Smooth muscle cell (in vitro differentiated cells): Measurements from ENCODE around the gene LDHAL6B. TPM values are rescaled to one million over a fixed set of nuclear protein-coding genes. Genes with fewer than 3 reads are reported as not detected.

Experiments
- DNase-seq: peaks from one replicate; lab custom pipeline; 2025; ENCODE audit not compliant: unreplicated experiment; lab: John Stamatoyannopoulos, UW
- H2AFZ ChIP-seq: fragments of 200-600 bp; sonication (generic); 2 replicates; pipeline ENCODE4 v1.6.0; 2016; ENCODE audit warnings: antibody characterized with exemption, low read depth, mild to moderate bottlenecking
- H3F3A ChIP-seq: fragments of 200-600 bp; sonication (generic); 2 replicates; pipeline ENCODE4 v1.6.0; 2017; ENCODE audit warnings: antibody characterized with exemption, low read depth
- H3K27ac ChIP-seq: fragments of 200-600 bp; sonication (generic); 2 replicates; pipeline ENCODE4 v1.5.1; 2016; ENCODE audit warnings: low read depth, mild to moderate bottlenecking
- H3K27me3 ChIP-seq: fragments of 200-600 bp; sonication (generic); 2 replicates; pipeline ENCODE4 v1.6.1; 2016; ENCODE audit warnings: low read depth, mild to moderate bottlenecking
- H3K36me3 ChIP-seq: fragments of 200-600 bp; sonication (generic); 2 replicates; pipeline ENCODE4 v1.5.1; 2016; ENCODE audit warnings: low read depth
- H3K4me1 ChIP-seq: fragments of 200-600 bp; sonication (generic); 2 replicates; pipeline ENCODE4 v1.5.1; 2016; ENCODE audit warnings: low read depth
- H3K4me2 ChIP-seq: fragments of 200-600 bp; sonication (generic); 2 replicates; pipeline ENCODE4 v1.6.0; 2016; ENCODE audit warnings: mild to moderate bottlenecking
- H3K4me3 ChIP-seq: fragments of 200-600 bp; sonication (generic); 2 replicates; pipeline ENCODE4 v1.5.1; 2016; ENCODE audit warnings: mild to moderate bottlenecking
- H3K79me2 ChIP-seq: fragments of 200-600 bp; sonication (generic); 2 replicates; pipeline ENCODE4 v1.6.0; 2016; ENCODE audit warnings: low read depth, mild to moderate bottlenecking
- H3K9ac ChIP-seq: fragments of 200-600 bp; sonication (generic); 2 replicates; pipeline ENCODE4 v1.6.0; 2016; ENCODE audit warnings: low read depth
- H3K9me3 ChIP-seq: fragments of 200-600 bp; sonication (generic); replicated peaks from 2 replicates; pipeline ENCODE4 v1.5.1; 2016; ENCODE audit warnings: low read depth
- H4K20me1 ChIP-seq: fragments of 200-600 bp; sonication (generic); 2 replicates; pipeline ENCODE4 v1.6.0; 2016; ENCODE audit warnings: low read depth
- WGBS: methylation state at CpG from one replicate; pipeline ENCODE4 v1.1.7; 2016; ENCODE audit warnings: low lambda C conversion rate; 5-methylcytosine and 5-hydroxymethylcytosine counted together
- polyA plus RNA-seq: library from polyadenylated mRNA; unstranded; fragments of >200 nt; fragmentation: Nextera tagmentation; extraction: Ambion mirVana; gene quantifications from 2 replicates; pipeline ENCODE4 v1.2.1, GENCODE V29; 2016
- total RNA-seq: library from RNA; depleted of rRNA; stranded (reverse); fragments of >200 nt; gene quantifications from 2 replicates; pipeline ENCODE4 v1.2.3, GENCODE V29; 2014
- TF ChIP-seq, protein P1 (sequence below): fragments of 200-600 bp; sonication (generic); IDR thresholded peaks from 2 replicates; pipeline ENCODE4 v1.5.1; 2017; ENCODE audit warnings: borderline replicate concordance, mild to moderate bottlenecking, antibody characterized with exemption; ENCODE audit not compliant: insufficient read depth, poor library complexity, severe bottlenecking

Gene LDHAL6B
- total and polyA plus RNA-seq, 2 experiments from 2014 or later, result not detected

DNA sequence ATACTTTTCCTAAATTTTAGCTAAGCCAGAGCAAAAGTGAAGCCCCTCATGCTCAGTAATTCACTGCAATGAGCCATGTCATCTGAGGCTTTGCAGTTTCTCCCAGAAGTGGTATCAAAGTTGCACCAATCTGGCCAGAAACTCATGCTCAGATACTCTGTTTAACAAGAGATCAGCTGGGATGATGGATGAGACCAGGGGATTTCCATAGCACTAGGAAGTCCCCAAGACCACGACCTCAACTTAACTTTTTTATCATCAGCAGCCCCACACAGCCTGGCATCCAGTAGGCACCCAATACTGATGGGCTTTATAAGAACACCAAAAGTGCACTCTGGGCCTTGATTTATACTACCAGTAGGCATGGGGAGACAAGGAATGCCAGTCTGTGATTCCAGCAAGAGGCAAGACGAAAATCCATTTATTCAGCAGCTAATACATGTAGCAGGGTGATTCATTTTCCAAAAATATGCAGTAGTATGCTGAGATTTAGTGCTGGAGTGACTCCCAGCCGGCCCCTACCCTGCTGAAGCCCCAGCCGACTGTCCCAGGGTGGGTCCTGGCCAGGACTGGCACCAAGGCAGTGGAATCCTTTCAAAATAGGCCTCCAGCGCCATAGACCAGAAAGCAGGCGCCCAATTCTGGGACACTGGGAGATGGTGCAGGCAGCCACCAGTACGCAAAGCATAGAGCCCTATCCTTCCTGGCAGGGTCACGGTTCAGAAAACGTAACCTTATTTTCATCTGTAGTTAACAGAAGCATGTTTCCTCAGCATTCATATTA, 612 bp upstream of the LDHAL6B start:
- 91% methylated on average over 9 of the region's 9 CpGs for WGBS
- Histone ChIP-seq H3K36me3 (peaks cover 9% of the 10 kb centered on the region), H3K4me2 (no peak overlapping the region), H3K79me2 (no peaks in the 10 kb centered on the region), H3K9me3 (no peaks in the 10 kb centered on the region), H4K20me1 (no peaks in the 10 kb centered on the region), H3K4me3 (no peak overlapping the region), H2AFZ (no peak overlapping the region), H3F3A (peaks cover 5% of the 10 kb centered on the region), H3K9ac (no peak overlapping the region), H3K4me1 (no peaks in the 10 kb centered on the region), H3K27ac (no peak overlapping the region), H3K27me3 (no peaks in the 10 kb centered on the region)
- TF ChIP-seq, protein P1, sequence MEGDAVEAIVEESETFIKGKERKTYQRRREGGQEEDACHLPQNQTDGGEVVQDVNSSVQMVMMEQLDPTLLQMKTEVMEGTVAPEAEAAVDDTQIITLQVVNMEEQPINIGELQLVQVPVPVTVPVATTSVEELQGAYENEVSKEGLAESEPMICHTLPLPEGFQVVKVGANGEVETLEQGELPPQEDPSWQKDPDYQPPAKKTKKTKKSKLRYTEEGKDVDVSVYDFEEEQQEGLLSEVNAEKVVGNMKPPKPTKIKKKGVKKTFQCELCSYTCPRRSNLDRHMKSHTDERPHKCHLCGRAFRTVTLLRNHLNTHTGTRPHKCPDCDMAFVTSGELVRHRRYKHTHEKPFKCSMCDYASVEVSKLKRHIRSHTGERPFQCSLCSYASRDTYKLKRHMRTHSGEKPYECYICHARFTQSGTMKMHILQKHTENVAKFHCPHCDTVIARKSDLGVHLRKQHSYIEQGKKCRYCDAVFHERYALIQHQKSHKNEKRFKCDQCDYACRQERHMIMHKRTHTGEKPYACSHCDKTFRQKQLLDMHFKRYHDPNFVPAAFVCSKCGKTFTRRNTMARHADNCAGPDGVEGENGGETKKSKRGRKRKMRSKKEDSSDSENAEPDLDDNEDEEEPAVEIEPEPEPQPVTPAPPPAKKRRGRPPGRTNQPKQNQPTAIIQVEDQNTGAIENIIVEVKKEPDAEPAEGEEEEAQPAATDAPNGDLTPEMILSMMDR, result no peak
- DNase-seq, result no peak

DNA sequence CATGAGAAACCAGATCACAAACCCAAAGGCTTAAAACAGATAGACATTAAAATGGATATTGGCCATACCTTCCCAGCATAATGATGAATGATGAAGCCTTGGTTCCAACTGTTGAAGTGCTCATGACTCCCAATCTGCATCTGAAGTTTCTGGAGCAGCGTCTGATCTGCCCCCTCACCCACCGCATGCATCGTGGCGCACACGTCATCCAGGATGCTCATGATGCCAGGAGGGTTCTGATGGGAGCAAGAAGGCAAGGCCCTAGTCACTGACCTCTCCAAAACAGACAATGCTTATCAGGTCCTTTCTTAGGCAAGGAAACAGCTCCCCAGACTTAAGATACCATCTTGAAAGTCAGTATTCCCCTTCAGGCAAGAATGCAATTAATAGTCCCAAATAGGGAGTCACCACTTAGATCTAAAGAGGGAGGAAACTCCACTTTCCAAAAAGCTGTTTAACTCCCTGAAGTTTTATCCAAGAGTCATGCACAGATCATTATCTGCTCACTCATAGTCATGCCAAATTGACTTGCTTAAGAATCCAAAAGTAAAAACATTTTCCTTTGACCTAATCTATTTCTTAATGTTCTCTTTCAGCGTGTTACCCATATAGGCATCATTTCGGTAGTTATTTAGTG, 2.1 kb downstream of the LDHAL6B start:
- 80% methylated on average over 7 of the region's 7 CpGs for WGBS
- Histone ChIP-seq H2AFZ (no peak overlapping the region), H3K79me2 (no peaks in the 10 kb centered on the region), H3K4me3 (no peak overlapping the region), H3K4me2 (no peak overlapping the region), H3F3A (peaks cover 5% of the 10 kb centered on the region), H3K27ac (no peak overlapping the region), H4K20me1 (no peaks in the 10 kb centered on the region), H3K9ac (no peak overlapping the region), H3K36me3 (peaks cover 9% of the 10 kb centered on the region), H3K27me3 (no peaks in the 10 kb centered on the region), H3K4me1 (no peaks in the 10 kb centered on the region), H3K9me3 (no peaks in the 10 kb centered on the region)
- TF ChIP-seq, protein P1, result no peak
- DNase-seq, result no peak

DNA sequence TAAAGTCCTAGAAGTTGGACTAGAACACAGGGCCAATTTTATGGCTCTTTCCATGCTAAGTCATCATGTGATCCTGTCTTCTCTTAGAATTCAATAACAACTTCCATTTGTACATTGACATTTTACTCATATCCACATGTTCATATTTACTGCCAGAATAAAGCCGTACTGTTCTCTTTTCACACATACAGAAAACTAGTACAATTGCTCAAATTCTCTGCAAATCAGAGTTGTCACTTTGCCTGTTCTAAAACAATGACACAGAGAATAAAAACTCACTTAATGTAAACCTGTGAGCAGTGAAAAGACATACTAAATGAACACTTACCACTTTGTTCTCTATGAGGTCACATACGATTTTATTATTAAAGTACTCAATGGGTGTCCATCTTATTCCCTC, 3.5 kb downstream of the LDHAL6B start:
- WGBS, result 97% methylated on average over 2 of the region's 2 CpGs
- H3K79me2 ChIP-seq, result no peaks in the 10 kb centered on the region
- no peaks in the 10 kb centered on the region for H3K9me3 ChIP-seq
- no peak for DNase-seq
- peaks cover 5% of the 10 kb centered on the region for H3F3A ChIP-seq
- H3K4me1 ChIP-seq, result no peaks in the 10 kb centered on the region
- H3K36me3 ChIP-seq, result peaks cover 9% of the 10 kb centered on the region
- no peak overlapping the region for H3K27ac ChIP-seq
- TF ChIP-seq, protein P1, result no peak
- no peak overlapping the region for H3K9ac ChIP-seq
- no peak overlapping the region for H3K4me3 ChIP-seq
- H3K27me3 ChIP-seq, result no peaks in the 10 kb centered on the region
- H3K4me2 ChIP-seq, result no peak overlapping the region
- H2AFZ ChIP-seq, result no peak overlapping the region
- no peaks in the 10 kb centered on the region for H4K20me1 ChIP-seq
